RKO (cell line): Measurements from ENCODE around the gene CHST10.
A peak's percentile ranks its signal among the peaks of the same experiment; 100 is the strongest.
"Not testable (repeated sequence)": the region's sequence is repeated elsewhere in the genome, so short reads cannot be mapped to it uniquely, and the experiment has no call there.

Source experiments
- DNase-seq: peaks from one replicate; pipeline ENCODE4 v3.0.0-alpha.2; 2016; ENCODE audit warnings: low spot score

CHST10 gene, protein sequence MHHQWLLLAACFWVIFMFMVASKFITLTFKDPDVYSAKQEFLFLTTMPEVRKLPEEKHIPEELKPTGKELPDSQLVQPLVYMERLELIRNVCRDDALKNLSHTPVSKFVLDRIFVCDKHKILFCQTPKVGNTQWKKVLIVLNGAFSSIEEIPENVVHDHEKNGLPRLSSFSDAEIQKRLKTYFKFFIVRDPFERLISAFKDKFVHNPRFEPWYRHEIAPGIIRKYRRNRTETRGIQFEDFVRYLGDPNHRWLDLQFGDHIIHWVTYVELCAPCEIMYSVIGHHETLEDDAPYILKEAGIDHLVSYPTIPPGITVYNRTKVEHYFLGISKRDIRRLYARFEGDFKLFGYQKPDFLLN

DNA sequence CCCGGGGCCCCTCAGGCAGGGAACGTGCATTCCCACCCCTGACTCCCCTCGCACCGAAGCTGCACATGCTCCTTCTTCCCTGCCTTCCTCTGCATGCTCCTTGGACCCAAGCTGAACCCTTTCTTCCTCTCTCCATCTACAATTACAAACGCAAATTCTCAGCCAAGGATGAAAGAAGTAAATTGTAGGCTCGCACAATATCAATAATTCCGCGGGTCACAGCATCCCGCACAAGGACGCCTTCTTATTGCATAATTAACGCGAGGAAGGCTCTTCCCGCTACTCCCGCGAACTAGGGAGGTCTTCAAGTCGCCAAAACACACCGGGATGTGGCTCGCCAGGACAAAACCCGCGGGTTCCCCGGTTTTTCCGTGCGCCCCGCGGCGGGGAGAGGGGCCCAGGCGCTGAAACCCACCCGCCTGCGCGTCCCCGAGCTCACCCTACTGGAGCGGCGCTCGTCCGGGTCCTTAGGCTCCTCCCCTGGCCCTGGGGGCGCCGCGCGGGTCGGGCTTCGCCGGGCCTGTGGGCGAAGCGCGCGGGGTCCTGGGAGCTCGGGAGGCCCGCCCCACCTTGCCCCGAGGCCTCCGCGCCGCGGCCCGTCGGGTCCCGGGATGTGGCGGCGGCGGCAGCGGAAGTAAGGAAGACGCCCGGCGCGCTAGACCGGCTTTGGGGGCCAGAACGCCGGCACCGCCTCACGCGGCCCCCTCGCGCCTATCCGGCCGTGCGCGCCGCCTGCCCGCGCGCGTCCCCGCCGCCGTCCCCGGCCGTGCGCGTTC is at the start of gene CHST10:
TSS of gene CHST10 (minus strand) at position 734 of the 776 bp plus-strand sequence. CDS start 10,993 bp downstream, outside the sequence.
- no peak for DNase-seq

DNA sequence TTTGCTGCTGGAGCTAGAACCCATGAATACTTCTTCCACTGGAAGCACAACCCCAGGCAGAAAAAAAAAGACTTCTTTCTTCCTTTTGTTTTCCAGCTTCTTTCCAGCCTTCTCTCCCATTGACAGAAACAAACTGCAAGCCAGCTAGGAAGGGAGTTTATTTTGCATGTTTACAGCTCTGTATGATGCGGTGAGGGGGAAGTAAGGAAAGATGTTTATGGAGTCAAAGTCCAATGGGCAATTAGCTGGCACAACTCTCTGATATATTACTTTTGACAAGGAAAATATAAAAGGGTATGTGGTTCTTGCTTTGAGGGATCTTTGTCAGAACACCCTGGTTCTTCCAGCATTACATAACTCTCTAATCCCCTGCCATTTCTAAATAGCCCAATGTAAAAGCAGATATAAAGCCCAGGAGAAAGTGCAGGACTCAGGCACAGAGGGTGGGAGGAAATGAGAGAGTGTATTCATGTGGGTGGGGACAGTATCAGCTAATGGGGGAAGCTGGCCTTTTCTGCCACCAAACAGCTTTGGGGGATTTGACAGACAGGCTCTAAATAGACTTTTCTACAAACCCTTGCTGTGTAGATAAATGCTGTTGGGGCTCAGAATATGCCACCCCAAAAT is 43.5 kb upstream of the CHST10 start:
- DNase-seq = no peak

DNA sequence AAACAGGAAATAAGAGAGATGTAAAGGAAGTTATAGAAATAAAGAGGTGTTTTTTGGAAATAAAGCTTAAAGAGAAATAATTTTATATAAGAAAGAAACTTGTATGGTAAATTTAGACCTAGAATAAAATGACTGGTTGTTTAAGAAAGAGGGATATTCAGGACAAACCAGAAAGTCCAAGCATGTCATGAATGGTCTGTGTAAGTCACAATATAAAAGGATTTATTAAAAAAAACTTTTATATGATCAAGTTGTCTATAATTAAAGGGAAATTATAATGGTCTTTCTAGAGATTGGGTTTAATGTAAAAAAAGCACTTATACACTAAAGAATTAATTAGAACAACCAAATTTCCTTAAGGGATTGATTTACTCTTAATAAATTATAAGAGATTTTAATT is 38.9 kb upstream of the CHST10 start:
- not testable (repeated sequence) for DNase-seq

DNA sequence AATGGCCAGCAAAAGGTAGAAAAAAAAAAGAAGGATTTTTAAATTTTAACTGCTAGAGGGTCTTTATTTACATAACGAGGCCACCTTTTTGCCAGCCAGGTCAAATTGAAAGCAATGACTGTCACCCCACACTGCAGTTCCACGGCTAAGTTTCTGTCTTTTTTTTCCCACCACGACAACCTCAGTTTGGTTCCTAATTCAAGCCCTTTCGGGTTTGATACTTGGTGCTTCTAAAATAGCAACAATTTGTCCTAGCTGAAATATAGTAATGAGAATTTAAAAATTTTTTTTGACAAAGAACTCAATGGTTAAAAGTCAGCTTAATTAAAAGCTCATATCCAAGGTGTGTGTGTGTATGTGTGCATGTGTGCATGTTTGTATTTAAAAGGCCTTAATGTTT is 36.4 kb upstream of the CHST10 start:
- no peak for DNase-seq

DNA sequence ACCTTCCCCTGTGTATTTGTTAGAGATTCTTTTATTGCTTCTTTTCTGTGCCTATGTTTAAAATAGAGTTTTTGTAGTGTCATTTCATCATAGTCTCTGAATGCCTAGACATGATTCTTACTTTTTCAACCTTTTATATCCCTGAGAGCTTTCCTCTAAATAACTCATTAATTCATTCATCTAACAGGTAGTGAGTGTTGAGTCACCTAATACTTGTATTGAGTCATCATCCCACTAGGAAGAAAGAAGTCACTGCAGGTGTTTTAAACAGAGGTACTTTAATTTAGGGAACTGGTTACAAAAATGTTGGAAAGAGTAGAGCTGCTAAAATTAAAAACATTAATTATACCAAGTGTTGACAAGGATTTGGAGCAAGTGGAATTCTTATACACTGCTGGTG is 34.3 kb upstream of the CHST10 start:
- no peak for DNase-seq

DNA sequence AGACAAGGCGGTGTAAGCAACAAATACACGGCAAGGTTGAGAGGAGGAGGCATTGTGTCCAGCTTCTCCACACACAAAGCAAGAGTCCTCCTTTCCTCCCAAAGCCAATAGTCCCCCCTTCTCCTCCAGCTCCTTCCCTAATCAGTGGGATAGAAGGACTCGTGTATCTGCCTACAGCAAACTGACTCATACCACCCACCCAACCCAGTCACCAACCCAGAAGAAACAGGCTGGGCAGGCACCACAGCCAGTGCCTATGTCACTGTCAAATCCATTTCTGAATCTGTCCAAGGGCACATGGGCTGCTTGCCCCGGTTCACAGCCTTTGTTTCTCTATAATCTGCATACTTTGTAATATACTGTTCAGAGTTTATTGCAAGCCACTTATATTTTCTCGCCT is 33.6 kb upstream of the CHST10 start:
- no peak for DNase-seq

DNA sequence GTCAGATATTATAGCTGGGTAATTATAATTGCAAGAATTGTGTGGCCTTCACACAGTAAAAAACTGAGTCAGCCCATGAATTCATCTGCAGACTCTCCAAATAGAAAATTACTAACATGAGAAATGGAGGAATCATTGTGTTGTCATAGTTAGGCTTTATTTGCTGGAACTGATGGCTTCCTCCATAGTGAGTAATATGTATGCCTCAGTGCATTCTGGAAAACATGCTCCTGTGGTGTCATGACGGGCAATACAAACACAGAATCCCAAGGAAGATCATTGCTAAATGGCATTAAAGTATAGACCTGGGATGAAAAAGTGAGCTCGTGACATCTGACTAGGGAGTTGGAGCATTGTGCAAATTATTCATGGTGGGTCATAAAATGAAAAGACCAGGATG is 29.2 kb upstream of the CHST10 start:
- peak; percentile 35 for DNase-seq

DNA sequence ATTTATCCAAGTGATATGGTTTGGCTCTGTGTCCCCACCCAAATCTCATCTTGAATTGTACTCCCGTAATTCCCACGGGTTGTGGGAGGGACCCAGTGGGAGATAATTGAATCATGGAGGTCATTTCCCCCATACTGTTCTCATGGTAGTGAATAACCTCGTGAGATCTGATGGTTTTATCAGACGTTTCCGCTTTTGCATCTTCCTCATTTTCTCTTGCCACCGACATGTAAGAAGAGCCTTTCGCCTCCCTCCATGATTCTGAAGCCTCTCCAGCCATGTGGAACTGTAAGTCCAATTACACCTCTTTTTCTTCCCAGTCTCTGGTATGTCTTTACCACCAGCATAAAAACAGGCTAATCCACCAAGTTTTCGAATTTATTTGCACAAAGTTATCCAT is 20.3 kb upstream of the CHST10 start:
- DNase-seq = no peak

DNA sequence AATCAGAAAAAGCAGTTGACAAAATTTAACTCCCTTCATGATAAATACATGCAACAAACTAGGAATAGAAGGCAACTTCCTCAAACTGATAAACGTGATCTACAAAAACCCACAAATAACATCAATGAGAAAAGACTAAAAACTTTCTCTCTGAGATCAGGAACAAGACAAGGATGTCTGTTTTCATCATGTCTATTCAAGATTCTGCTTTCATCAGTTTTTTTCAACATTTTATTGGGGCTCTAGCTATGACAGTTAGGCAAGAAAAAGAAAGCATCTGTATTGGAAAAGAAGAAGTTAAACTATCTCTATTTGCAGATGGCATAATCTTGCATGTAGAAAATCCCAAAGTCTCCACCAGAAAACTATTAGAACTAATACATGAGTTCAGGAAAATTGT is 12.3 kb upstream of the CHST10 start:
- no peak for DNase-seq

DNA sequence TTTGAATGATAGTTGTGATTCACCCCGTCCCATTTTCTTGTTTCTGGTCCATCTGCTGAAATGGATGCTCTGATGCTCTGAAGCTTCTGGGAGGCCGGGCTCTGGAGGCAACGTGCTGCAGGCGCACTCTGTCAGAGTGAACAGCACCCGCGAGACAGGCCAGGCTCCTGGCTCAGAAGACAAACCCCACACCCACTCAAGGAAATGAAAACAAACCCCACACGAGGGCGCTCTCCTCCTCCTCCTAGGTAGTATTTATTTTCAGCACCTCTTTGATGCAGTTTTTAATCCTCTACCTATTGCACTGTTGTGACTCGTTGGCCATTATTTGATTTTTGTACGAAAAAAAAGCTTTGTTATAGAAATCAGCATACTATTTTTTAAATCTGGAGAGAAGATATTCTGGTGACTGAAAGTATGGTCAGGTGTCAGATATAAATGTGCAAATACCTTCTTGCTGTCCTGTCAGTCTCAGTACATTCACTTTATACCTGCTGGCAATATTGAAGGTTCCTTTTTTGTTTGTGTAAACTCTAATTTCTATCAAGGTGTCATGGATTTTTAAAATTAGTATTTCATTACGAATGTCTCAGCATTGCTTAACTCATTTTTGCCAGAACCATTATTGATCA is 10.3 kb upstream of the CHST10 start:
- peak; percentile 7 for DNase-seq

DNA sequence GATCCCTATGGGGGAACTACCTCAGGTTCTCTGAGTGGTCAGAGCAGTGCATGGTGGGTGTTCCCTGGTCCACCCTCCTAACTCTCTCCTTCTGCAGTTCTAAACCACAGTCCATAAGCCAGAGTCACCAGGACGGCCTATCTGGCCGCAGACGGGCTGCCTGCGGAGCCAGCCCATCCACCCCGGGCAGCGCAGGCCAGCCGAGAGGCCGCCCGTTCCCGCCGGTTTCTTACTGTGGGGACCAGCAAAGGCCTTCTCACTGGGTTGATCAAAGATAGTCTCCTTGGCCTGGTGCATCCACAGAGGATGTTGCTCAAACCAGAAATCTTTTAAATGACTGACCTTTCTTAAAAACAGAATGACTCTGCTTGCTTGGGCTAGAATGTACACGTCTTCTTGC is 9.6 kb upstream of the CHST10 start:
- DNase-seq = no peak

DNA sequence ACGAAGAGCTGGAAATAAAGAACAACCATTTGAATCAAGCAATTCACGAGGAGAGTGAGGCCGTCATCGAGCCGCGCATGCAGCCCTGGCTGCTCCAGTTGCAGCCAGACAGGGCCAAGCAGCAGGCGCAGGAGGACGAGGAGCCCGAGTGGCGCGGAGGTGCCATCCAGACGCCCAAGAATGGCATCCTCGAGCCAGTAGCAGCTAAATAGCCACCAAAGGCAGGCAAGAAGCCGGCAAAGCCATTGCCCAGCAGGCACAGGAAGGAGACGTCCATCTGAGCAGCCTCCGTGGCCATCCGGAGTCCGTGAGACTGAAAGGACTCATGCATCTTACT is 8.9 kb upstream of the CHST10 start:
- DNase-seq = no peak

DNA sequence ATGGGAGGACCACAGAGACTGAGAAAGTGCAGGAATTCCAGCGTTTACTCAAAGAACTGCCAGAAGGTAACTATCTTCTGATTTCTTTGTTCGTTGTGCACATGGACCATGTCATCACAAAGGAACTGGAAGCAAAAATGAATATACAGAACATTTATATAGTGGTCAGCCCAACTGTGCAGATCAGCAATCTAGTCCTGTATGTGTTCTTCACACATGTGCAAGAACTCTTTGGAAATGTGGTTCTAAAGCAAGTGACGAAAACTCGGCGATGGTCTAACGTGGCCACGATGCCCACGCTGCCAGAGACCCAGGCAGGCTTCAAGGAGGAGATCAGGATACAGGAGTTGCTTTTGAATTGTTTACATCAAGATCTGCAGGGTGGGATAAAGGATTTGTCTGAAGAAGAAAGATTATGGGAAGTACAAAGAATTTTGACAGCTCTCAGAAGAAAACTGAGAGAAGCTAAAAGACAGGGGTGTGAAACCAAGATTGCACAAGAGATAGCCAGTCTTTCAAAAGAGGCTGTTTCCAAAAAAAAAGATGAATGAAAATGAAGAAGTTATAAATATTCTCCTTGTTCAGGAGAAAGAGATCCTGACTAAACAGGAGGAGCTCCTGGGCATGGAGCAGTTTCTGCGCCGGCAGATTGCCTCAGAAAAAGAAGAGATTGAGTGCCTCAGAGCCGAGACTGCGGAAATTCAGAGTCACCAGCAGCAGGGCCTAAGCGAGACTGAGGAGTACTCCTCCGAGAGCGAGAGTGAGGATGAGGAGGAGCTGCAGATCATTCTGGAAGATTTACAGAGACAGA is 8.3 kb upstream of the CHST10 start:
- DNase-seq = no peak

DNA sequence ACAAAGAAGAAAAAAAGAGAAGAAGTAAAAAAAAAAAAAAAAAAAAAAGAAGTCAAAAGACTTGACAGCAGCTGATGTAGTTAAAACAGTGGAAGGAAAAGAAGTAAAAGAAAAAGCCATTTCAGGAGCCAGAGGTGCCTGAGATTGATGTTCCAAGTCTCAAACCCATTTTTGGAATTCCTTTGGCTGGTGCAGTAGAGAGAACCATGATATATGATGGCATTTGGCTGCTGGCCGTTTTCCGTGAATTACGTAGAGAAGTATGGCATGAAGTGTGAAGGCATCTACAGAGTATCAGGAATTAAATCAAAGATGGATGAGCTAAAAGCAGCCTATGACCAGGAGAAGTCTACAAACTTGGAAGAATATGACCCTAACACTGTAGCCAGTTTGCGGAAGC is 7.6 kb upstream of the CHST10 start:
- DNase-seq = no peak

DNA sequence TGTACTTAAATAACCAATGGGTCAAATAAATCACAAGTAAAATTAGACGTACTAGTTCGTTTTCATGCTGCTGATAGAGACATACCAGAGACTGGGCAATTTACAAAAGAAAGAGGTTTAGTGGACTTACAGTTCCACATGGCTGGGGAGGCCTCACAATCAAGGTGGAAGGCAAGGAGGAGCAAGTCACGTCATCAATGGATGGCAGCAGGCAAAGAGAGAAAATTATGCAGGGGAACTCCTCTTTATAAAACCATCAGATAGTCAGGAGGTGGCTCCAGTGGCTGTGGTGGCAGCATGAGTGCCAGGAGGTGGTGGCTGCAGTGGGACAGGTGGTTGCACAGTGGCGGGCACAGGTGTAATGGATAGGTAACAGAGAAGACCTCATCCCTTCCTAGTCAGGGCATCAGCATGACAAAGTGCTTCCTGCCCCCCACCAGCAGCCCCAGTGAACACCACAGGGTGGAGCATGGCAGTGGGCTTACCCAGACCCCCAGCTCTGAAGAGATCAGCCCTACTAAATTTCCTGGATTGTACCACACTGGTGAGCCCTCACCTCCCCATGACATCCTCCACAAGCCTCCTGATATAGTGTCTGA is 6.9 kb upstream of the CHST10 start:
- DNase-seq = no peak

DNA sequence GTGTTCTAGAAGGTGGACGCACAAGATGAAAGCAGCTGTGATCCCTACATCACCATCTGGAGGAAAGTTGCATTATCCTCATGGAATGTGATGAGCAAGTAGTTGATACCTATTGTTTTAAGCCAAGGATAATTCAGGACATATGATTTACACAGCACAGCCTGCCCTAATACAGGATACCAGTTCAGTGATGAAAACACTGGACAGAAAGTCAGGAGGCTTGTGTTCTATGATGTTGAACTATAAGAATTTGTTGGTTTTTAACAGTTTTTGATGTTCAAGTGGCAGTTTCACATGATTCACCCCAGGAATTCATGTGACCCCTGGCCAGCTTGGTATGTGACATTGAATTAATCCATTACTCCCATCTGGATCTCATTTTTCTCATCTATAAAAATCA is 6.2 kb upstream of the CHST10 start:
- DNase-seq = no peak

DNA sequence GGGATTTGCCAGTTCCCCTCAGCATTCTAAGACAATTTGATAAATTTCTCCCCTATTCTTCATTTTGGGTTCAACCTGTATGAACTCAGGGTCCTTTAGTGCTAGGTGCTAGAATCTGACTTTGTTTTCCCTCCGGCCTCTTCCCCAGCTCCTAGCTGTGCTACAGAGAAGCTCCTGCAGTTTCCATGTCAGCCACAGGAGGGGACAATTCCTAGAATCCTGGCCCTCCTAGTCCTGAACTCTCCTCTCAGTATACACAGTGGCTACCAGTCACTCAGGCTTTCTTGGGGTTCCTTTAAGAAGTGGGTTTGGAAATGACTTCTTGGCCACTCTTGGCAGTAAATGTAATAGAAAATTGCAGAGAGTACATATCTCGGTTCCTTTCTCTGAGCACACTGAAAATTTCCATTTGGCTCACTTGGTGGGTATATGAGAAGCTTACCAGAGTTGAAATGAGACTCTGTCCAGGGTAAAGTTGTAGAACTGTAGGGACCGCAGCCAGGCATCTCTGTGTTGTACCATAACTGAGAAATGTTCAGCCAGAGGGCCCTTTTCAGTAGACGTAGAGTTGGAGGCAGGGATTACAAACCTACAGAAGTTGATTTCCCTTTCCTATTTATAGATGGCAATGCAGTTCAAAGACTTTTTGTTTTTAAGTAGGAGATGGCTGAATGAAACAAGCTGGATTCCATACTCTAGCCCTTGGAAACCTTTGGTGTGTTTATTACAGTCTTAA is 5.0 kb upstream of the CHST10 start:
- DNase-seq = peak; percentile 45

DNA sequence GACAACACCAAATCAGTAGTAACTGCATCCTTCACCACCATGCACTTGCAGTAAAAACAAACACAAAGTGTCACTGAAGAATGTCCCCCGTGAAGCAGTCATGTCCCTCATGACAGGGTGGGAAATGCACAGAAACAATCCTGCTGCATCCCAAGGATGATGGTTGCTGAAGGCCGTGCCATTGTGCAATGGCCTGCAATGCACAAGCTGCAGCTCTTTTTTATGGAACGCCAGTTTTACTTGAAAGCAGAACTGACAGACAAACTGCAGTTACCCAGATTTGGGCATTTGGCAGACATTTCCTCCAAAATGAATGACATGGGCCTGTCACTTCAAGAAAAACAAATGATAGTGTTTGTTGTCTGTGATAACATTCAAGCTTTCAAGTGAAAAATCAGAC is 2.4 kb upstream of the CHST10 start:
- no peak for DNase-seq

DNA sequence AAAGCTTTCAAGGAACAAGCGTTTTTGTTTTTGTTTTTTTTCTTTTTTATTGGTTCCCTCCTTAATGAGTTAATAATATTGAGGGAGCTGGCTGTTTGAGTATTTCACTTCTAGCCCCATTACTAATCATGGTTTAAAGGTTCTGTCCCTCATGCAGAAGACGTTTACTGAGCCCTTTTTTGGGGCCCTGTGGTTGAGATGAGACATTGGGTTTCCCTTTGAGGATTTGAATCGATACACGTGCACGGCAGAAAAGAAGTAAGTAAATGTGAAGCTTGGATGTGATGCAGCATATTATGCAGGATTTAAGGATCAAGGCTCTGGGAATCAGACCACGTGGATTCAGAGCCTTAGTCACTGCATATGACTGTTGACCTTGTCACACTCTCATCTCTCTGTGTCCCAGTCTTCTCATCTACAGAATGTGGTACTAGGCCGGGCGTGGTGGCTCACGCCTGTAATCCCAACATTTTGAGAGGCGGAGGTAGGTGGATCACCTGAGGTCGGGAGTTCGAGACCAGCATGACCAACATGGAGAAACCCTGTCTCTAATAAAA is 1.0 kb upstream of the CHST10 start:
- peak; percentile 31 for DNase-seq

DNA sequence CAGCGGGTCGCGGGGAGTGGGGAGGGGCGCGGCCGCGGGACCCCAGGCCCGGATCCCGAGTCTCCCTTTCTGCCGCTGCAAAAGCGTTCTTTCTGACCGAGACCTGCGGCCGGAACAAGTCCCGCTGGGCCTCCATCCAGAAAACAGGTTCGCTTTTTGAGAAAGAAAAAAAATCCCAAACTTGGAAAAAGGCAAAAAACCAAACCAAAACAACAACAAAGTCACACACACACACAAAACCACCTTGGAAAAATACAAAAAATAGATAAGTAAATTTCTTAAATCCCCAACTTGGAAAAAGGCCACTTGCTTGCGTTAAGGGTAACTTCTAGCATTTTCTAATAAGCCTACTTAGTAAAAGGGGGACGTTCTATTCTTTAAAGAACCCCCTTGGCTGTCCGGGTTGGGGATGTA is 250 bp upstream of the CHST10 start:
- DNase-seq = no peak
